SIG-M5 treated with dmso at 0.1 percent for 504 hours (cell line): Measurements from ENCODE around the gene MORN5.
A peak's percentile ranks its signal among the peaks of the same experiment; 100 is the strongest.
"Not testable (repeated sequence)": the region's sequence is repeated elsewhere in the genome, so short reads cannot be mapped to it uniquely, and the experiment has no call there.

Experiments used
- DNase-seq: peaks from one replicate; lab custom pipeline; 2025; ENCODE audit not compliant: unreplicated experiment; lab: John Stamatoyannopoulos, UW

MORN5 gene

GRCh38 chr9:122159026-122159924 lies at the start of gene MORN5, which contains the start of gene NDUFA8:
Gene MORN5 (plus strand): TSS chr9:122159908. CDS start chr9:122159973, 65 bp downstream.
Gene NDUFA8 (minus strand): TSS chr9:122159779. CDS start chr9:122159677, 102 bp downstream.
- peak; percentile 91 for DNase-seq

DNA sequence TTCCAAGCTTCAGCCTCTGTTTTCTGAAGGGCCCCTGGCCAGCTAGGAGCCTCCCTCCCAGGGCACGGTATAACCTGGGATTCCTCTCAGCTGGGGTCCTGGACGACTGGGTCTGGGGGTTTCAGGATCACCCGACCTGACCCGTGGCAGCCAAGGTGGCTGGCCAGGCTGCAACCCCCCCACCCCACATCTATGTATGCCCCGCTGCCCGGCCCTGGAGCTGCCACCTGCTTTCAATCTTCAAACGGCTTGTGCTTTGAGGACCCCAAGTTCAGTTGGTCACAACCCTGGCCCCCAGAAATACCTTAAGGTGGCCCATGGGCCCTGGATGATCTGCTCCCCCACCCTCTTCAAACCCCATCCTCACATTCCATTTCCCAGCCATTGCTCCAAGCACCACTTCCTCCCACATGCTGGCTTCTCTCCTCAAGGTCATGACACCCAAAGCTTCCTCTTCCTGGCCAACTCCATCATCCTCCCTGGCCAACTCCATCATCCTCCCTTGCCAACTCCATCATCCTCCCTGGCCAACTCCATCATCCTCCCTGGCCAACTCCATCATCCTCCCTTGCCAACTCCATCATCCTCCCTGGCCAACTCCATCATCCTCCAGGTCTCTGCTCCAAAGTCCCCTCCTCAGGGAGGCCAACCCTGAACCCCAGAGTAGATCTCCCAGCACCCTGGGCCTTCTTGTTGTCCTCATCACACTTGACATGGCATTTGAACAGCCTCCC lies 49.4 kb upstream of the MORN5 start:
- DNase-seq = no peak

DNA sequence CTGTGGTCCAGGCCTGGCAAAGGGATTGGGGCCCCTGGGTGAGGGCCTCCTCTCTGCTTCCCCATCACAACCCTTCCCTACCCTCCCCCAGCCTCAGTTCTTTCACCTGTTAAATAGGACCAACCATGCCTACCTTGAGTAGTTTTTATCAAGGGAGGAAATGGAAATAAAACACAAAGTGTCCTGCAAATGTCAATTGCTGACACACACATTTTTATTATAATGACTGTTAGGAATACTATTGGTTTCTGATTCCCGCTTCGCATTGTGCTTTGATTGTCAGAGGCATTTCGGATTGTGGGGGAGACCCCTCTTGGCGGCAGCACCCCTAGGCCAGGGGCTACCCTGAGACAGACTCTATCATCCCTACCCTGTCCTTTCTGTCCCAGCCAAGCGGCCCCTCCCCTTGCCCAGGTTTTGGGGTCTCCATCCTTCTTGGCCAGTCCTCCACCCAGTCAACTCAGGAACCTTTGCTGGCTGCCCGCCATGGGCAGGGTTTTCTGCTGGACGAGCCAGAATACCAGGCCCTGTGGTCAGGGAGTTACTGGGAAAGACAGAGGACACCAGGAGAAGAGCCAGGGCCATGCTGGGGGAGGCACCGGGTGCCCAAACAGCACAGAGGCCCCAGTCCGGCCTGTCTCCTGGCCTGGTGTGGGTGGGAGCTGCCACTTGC lies 48.2 kb upstream of the MORN5 start:
- DNase-seq = no peak

GRCh38 chr9:122112238-122112637 lies 47.5 kb upstream of the MORN5 start:
- DNase-seq = no peak

DNA sequence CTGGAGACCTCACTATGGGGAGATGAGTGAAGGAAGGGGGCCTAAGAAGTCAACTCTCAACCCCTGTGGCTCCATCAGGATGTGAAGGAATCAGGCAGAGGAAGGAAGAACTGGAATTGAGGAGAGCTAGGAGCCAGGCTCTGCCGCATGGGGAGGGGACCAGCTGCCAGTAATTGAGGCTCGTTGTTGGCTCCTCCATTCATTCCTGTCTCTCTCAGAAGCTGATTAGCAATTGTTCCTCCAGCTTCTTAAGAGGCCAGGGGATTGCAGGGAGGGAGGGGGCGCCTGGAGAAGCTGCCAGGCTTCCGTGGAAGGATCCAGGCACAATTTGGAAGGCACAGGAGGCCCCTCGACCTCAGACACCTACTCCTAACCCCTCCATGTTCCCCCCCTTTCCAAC lies 46.1 kb upstream of the MORN5 start:
- no peak for DNase-seq

GRCh38 chr9:122115176-122116035 lies 44.3 kb upstream of the MORN5 start:
- DNase-seq = no peak

DNA sequence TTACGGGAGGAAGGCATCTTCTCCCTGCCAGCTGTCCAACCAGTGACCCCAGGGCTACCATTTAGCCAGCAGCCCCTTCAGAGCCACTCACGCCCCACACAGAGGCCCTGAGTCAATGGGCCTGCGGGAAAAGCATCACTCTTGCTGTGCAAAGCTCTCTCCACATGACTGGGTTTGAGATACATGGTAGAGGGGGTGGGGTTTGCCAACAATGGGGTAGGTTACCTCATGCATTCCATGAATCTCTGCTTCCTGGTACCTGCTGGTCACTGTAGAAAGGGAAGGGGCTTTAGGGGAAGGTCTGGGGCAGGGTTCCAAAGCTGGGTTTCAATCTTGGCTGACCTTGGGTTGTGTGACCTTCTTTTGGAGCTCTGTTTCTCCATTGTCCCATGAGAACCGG lies 43.7 kb upstream of the MORN5 start:
- DNase-seq = no peak

DNA sequence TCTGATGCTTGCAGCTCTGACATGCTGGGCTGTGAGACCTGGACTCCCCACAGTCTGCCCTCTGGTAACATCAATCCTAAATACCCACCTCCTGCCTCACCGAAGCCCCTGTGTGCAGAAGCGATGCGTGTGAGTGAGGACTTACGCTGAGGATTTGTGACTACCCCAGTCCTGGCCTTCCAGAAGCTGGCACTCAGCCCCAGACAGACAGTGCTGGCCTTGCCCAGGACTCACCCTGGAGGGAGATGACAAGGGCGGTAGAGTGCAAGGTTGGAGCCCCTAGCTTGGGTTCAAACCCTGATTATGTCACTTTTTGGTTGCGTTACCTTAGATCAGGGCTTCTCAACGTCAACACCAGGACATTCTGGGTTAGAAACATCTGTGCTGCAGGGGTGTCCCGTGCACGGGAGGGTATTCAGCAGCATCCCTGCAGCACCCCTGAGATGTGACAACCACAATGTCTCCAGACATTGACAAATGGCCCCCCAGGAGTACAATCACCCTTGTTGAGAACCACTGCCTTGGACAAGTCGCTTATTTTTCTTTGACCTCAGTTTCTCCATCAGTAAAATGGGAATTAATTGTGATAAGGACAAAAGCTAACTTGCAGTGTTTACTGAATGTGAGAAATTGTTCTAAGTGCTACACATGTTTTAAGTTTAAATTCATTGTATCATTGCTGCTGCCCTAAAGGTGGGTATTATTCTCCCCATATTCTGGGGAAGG lies 43.1 kb upstream of the MORN5 start:
- no peak for DNase-seq

- DNase-seq = not testable (repeated sequence)
Observed at GRCh38 chr9:122117241-122117640, 42.5 kb upstream of the MORN5 start.

- no peak for DNase-seq
Observed at GRCh38 chr9:122118343-122119165, 41.2 kb upstream of the MORN5 start.

- no peak for DNase-seq
Observed at GRCh38 chr9:122119166-122119521, 40.6 kb upstream of the MORN5 start.

DNA sequence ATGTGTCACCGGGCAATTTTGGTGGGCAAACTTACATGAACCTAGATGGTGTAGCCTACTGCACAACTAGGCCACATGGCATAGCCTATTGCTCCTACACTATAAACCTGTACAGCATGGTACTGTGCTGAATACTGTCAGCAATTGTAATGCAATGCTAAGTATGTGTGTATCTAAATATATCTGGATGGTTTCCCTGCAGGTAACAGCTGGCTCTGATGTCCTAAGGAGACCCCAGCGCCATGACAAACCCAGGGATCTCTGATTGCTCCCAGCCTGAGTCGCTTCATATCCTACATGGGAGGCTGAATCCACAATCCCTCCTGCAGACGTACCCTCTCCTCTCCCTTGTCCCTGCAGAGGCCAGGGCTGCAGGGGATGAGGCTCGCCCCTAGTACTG lies 40.0 kb upstream of the MORN5 start:
- no peak for DNase-seq

DNA sequence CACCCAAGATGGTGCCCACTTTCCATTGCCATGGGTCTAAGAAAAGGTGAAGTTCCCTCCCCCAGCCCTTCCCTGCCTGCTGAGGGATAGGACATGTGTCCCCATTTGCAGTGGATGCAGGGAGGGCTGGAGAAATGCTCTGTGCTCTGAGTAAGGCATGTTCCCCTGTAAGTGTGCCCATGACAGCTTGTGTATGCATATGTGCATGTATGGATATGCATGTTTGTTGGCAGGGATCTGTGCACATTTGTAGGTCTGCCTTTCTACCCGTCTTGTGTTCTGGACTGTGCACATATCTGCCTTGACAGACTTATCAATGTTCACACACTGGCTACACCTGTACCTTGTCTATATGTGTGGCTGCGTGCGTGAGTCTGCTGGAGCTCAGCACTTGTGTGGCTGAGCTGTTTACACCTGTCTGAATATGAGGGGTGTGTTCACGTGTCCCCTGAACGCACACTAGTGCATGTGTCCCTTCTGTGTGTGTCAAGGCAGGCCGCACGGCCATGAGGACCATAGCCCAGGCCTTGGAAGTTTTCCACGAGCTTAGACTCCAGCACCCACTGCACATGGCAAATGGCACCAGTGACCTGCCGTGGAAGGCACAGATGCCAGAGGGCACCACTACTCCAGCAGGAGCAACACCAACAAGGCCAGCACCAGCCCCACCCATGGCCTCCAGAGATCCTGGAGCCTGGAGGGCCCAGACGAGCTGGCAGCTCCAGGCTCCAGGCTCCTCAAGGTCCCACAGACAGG lies 39.2 kb upstream of the MORN5 start:
- DNase-seq = no peak

DNA sequence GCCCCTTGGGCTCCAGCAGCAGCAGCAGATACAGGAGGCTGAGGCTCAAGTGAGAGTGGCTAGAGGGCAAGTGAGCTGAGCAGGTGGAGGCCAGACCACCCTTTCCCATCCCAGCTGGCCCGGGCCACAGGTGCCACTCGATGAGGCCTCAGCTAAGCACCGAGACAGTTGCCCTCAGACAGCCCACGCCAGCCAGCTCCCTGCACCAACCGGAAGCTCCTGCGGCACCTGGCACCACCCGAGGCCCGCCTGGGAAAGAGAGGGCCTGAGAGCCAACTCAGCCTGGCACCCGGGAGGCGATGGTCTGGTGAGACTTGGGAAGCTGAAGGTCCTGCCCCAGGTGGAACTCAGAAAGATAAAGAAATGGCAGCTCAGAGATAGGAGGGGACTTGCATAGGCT lies 38.3 kb upstream of the MORN5 start:
- no peak for DNase-seq

GRCh38 chr9:122121931-122122330 lies 37.8 kb upstream of the MORN5 start:
- DNase-seq = no peak

DNA sequence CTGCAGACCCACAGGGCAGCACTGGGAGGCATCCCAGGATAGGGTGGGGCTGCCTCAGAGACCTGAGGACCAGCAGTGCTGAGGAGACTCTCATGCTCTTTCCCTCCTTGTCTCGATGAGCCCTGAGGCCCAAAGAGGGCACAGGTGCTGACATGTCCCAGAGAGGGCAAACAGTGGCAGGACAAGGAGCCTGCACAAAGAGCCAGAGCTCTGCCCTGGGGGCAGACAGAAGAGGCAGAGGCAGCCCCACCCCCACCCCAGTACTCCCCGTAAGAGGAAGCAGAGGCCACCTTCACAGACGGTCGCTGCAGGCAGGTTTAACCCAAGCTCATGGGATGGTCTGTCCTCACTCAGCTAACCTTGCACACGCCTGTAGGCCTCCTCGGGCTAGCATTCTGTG lies 37.2 kb upstream of the MORN5 start:
- no peak for DNase-seq

DNA sequence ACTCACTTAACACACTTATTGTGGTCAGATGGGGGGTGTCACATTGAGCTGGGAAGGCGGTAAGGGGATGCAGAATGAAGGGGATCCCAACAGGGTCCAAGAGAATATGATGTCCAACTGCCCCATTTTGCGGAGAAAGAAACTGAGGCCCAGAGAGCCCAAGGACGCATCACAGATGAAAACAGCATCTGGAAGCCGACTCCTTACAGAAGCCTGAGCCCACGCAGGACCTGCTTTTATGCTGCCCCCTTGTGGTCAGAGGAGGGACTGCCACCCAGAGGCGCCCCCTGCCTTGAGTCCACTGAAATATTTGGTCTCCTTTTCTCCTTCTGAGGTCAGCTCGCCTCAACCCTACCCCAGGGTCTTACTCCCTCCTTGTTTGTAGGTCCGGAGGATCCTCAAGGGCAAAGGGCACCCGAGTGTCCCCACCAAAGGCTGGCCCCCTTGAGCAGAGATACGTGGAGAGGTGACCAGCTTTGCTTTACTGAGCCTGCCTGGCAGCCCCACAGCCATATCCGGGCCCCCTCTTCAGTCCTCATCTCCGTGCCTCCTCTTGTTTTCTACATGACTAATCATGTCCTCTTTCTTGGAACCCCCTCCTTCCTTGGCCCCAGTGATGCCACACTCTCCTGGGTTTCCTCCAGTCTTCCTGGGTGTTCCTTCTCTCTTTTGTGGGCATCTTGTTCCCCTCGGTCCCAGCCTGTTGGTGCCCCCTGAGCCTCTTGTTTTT lies 36.6 kb upstream of the MORN5 start:
- peak; percentile 32 for DNase-seq

DNA sequence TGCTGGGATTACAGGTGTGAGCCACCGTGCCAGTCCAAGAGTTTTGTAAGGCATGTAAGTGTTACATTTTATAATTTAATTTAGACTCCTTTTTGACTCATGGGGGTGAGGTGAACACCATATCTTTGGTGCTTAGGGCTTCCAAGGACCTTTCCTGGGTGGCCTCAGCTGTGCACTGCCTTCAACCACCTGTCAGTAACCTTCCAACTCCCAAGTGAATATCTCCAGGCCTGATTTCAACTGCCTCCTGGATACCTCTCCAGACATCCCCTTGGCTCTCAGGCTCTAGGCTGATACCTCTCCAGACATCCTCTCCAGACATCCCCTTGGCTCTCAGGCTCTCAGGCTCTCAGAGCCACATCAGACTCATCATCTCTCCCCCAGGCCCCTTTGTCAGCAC lies 35.7 kb upstream of the MORN5 start:
- no peak for DNase-seq
